Liver (tissue), 9 donors: Measurements from ENCODE around the gene NFE2L1. TPM values are rescaled to one million over a fixed set of nuclear protein-coding genes. Genes with fewer than 3 reads are reported as not detected.
A peak's percentile ranks its signal among the peaks of the same experiment; 100 is the strongest.
"Not testable (repeated sequence)": the region's sequence is repeated elsewhere in the genome, so short reads cannot be mapped to it uniquely, and the experiment has no call there.

Experiments
- DNase-seq: peaks from one replicate; pipeline ENCODE4 v3.0.0-alpha.2; 2017; ENCODE audit warnings: low spot score
- H3K27ac ChIP-seq, 2 donors: one replicate each; pipeline ENCODE4 v1.7.0; 2013; ENCODE audit warnings: inconsistent platforms in 2 of 2, low read length in 2 of 2, control low read depth in 1 of 2, low read depth in 1 of 2, mild to moderate bottlenecking in 1 of 2
- H3K27me3 ChIP-seq, 4 donors: one replicate each; pipeline versions ENCODE4 v1.6.1 to v1.7.0; 2013; ENCODE audit warnings: low read length in 3 of 4, inconsistent platforms in 1 of 4, mild to moderate bottlenecking in 1 of 4, moderate library complexity in 1 of 4; ENCODE audit not compliant: control insufficient read depth in 4 of 4, insufficient read depth in 4 of 4
- H3K36me3 ChIP-seq, 4 donors: one replicate each; pipeline versions ENCODE4 v1.6.1 to v1.7.0; 2013; ENCODE audit warnings: low read length in 3 of 4, mild to moderate bottlenecking in 3 of 4, low read depth in 1 of 4, moderate library complexity in 1 of 4; ENCODE audit not compliant: control insufficient read depth in 4 of 4, insufficient read depth in 3 of 4
- H3K4me1 ChIP-seq, 4 donors: one replicate each; pipeline versions ENCODE4 v1.6.1 to v1.7.0; 2013; ENCODE audit warnings: low read length in 3 of 4, mild to moderate bottlenecking in 3 of 4, moderate library complexity in 1 of 4; ENCODE audit not compliant: control insufficient read depth in 4 of 4, insufficient read depth in 4 of 4
- H3K4me3 ChIP-seq, 3 donors: one replicate each; pipeline versions ENCODE4 v1.6.1 to v1.7.0; 2013; ENCODE audit warnings: low read length in 3 of 3, control low read depth in 1 of 3, low read depth in 1 of 3, mild to moderate bottlenecking in 1 of 3
- H3K9ac ChIP-seq, 2 donors: one replicate each; pipeline ENCODE4 v1.7.0; 2013; ENCODE audit warnings: low read length in 2 of 2, mild to moderate bottlenecking in 2 of 2, moderate library complexity in 2 of 2, control low read depth in 1 of 2, low read depth in 1 of 2
- H3K9me3 ChIP-seq, 4 donors: one replicate each; pipeline versions ENCODE4 v1.6.1 to v1.7.0; 2013; ENCODE audit warnings: low read length in 3 of 4; ENCODE audit not compliant: control insufficient read depth in 4 of 4
- EGR1 ChIP-seq, 2 donors: IDR thresholded peaks; 2 replicates each; pipeline ENCODE4 v1.6.1; 2016 to 2018; ENCODE audit warnings: antibody characterized with exemption in 2 of 2, low read depth in 2 of 2
- HNF4A ChIP-seq, 2 donors: conservative IDR thresholded peaks; 2 replicates each; pipeline ENCODE4 v1.6.1; 2016; ENCODE audit warnings: antibody characterized with exemption in 2 of 2, mild to moderate bottlenecking in 2 of 2
- JUND ChIP-seq, 2 donors: IDR thresholded peaks; 2 replicates each; pipeline ENCODE4 v1.6.1; 2016; ENCODE audit warnings: antibody characterized with exemption in 2 of 2
- RAD21 ChIP-seq, 2 donors: IDR thresholded peaks; 2 replicates each; pipeline ENCODE4 v1.6.1; 2016; ENCODE audit warnings: antibody characterized with exemption in 2 of 2, mild to moderate bottlenecking in 2 of 2
- RXRA ChIP-seq, 2 donors: IDR thresholded peaks; 2 replicates each; pipeline ENCODE4 v1.6.1; 2017 to 2018; ENCODE audit warnings: antibody characterized with exemption in 2 of 2, mild to moderate bottlenecking in 1 of 2
- SP1 ChIP-seq: IDR thresholded peaks from 2 replicates; pipeline ENCODE4 v1.6.1; 2018; ENCODE audit warnings: antibody characterized with exemption, mild to moderate bottlenecking
- YY1 ChIP-seq: IDR thresholded peaks from 2 replicates; pipeline ENCODE4 v1.6.1; 2016; ENCODE audit warnings: antibody characterized with exemption, mild to moderate bottlenecking
- WGBS: extraction: QIAGEN DNeasy Blood & Tissue Kit; methylation state at CpG from one replicate; pipeline ENCODE4 v1.1.7; 2013; 5-methylcytosine and 5-hydroxymethylcytosine counted together
- polyA plus RNA-seq, 2 donors: library from polyadenylated mRNA; stranded (reverse) in 1 of 2; unstranded in 1 of 2; fragments of 200-250 nt in 1 of 2; fragments of >200 nt in 1 of 2; fragmentation: Nextera tagmentation in 1 of 2; extraction: Ambion mirVana in 1 of 2; gene quantifications; one replicate each; pipeline versions ENCODE4 v1.2.1 to v1.2.3, GENCODE V29; 2013 to 2015
- total RNA-seq, 2 donors: library from RNA; depleted of rRNA; stranded (reverse); fragments of >200 nt; gene quantifications; one replicate each; pipeline ENCODE4 v1.2.3, GENCODE V29; 2014
- TF ChIP-seq, protein P1 (sequence below): fragments of 150-350 bp; IDR thresholded peaks from 2 replicates; pipeline ENCODE4 v1.5.1; 2017; ENCODE audit warnings: improper control_type of control experiment, low read depth, low read length; ENCODE audit not compliant: missing input control
- TF ChIP-seq, protein P2 (sequence below): IDR thresholded peaks from 2 replicates; pipeline ENCODE4 v1.6.1; 2016; ENCODE audit warnings: antibody characterized with exemption
- TF ChIP-seq, protein P3 (sequence below): IDR thresholded peaks from 2 replicates; pipeline ENCODE4 v1.6.1; 2016; ENCODE audit warnings: antibody characterized with exemption
- TF ChIP-seq, protein P4 (sequence below): IDR thresholded peaks from 2 replicates; pipeline ENCODE4 v1.6.1; 2016; ENCODE audit warnings: antibody characterized with exemption
- donor health status: healthy.
- donor health status: healthy.
- donor health status: healthy.
- donor health status: healthy.
- donor health status: healthy.

The NFE2L1 gene
- total and polyA plus RNA-seq, 4 donors, result 14.3 to 79.5 (median 57.6) TPM

DNA sequence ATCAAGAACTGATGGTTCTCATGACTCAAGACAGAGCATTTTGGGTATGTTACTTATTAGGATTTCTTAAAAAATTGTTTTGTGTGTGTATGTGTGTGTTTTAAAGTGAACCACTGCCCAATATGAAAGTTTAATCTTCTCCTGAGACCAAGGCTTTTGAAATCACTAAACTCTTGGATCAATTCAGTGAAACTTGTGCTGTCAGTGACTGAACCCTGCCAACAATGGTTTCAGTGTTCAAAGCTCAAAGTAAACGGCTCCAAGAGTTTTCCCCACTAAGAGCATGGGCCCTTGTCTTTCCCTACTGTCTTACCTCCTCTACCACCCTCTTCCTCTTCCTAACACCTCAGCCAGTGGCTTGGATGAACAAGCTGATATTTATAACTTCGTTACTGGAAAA is 22.0 kb downstream of the NFE2L1 start:
- Histone ChIP-seq H3K27ac (no peak overlapping the region), H3K4me1 (peaks cover 7 to 45% (median 37%) of the 10 kb centered on the region in 4 donors), H3K9ac (no peak overlapping the region), H3K27me3 (no peaks in the 10 kb centered on the region), H3K36me3 (peaks cover 0 to 2% (median 0%) of the 10 kb centered on the region in 4 donors), H3K9me3 (no peaks in the 10 kb centered on the region), H3K4me3 (no peak overlapping the region)
- TF ChIP-seq SP1, result no peak
- peak; percentile 21 to 55 for TF ChIP-seq HNF4A (conservative IDR thresholded peaks at IDR 0.05)
- no peak for DNase-seq
- WGBS, result 38% methylated on average over 2 of the region's 2 CpGs

DNA sequence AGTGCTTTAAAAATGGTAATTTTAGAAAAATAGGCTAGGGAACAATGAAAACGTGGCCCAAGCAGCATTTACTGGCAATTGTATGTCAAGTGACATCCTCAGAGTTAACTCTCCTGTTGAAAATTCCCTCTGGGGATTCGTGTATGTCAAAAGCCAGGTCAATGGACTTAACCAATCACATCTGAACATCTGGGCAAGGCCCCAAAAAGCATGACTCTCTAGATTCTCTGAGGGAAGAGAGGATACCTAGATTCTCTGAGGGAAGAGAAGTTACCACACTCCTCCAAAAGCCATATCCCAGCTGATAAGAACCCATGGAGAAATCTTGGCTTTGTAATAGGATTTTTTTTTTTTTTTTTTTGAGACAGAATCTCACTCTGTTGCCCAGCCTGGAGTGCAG is 23.5 kb downstream of the NFE2L1 start:
- H3K36me3 ChIP-seq, result peaks cover 1 to 4% (median 2%) of the 10 kb centered on the region in 4 donors
- H3K27ac ChIP-seq, result no peak overlapping the region
- TF ChIP-seq HNF4A (conservative IDR thresholded peaks at IDR 0.05), result peak in 1 of 2 donors; percentile 30
- TF ChIP-seq RXRA (IDR thresholded peaks at IDR 0.05), result peak; percentile 46 to 67
- no peak for TF ChIP-seq SP1
- H3K9ac ChIP-seq, result no peak overlapping the region
- WGBS, result 30% methylated on average over 2 of the region's 2 CpGs
- peaks cover 7 to 33% (median 26%) of the 10 kb centered on the region in 4 donors for H3K4me1 ChIP-seq
- no peaks in the 10 kb centered on the region for H3K9me3 ChIP-seq
- no peaks in the 10 kb centered on the region for H3K27me3 ChIP-seq
- H3K4me3 ChIP-seq, result no peak overlapping the region
- no peak for DNase-seq

DNA sequence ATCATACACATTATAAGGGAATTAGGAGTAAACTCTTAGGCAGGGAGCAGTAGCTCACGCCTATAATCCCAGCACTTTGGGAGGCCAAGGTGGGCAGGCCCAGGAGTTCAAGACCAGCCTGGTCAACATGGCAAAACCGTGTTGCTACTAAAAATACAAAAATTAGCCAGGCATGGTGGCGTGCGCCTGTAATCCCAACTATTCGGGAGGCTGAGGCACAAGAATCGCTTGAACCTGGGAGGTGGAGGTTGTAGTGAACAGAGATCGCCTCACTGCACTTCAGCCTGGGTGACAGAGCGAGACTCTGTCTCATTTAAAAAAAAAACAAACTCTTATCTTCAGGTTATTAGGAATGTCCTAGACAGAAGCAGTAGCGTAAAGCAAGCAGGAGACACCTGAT is 24.7 kb downstream of the NFE2L1 start:
- WGBS, result 96% methylated on average over 9 of the region's 9 CpGs

DNA sequence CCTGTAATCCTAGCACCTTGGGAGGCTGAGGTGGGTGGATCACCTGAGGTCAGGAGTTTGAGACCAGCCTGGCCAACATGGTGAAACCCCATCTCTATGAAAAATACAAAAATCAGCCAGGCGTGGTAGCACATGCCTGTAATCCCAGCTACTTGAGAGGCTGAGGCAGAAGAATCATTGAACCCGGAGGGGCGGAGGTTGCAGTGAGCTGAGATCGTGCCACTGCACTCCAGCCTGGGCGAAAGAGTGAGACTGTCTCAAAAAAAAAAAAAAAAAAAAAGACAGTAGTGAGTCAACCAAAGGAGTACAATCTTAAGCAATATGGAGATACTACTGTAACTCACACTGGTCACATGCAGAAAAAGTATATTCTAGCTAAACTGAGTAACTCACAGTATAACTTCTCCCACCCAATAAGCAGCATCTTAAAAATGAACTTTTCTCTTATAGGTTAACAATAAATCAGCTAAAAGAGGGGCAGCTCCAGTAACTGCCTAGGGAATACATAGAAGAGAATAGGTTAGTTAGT is 25.5 kb downstream of the NFE2L1 start:
- DNase-seq, H3K9me3 ChIP-seq, H3K9ac ChIP-seq, H3K4me3 ChIP-seq, H3K27ac ChIP-seq, H3K27me3 ChIP-seq, H3K36me3 ChIP-seq: not testable (repeated sequence)
- whole genome bisulfite sequencing, result 96% methylated on average over 5 of the region's 5 CpGs
- H3K4me1 ChIP-seq, result peaks cover 4 to 14% (median 10%) of the 10 kb centered on the region in 4 donors

More for the DNA sequence above, 24.7 kb downstream of the NFE2L1 start:
- H3K4me1 ChIP-seq, result peaks cover 4 to 22% (median 18%) of the 10 kb centered on the region in 4 donors
- H3K27me3 ChIP-seq, H3K9me3 ChIP-seq, H3K27ac ChIP-seq, H3K4me3 ChIP-seq, DNase-seq, H3K36me3 ChIP-seq, H3K9ac ChIP-seq: not testable (repeated sequence)

DNA sequence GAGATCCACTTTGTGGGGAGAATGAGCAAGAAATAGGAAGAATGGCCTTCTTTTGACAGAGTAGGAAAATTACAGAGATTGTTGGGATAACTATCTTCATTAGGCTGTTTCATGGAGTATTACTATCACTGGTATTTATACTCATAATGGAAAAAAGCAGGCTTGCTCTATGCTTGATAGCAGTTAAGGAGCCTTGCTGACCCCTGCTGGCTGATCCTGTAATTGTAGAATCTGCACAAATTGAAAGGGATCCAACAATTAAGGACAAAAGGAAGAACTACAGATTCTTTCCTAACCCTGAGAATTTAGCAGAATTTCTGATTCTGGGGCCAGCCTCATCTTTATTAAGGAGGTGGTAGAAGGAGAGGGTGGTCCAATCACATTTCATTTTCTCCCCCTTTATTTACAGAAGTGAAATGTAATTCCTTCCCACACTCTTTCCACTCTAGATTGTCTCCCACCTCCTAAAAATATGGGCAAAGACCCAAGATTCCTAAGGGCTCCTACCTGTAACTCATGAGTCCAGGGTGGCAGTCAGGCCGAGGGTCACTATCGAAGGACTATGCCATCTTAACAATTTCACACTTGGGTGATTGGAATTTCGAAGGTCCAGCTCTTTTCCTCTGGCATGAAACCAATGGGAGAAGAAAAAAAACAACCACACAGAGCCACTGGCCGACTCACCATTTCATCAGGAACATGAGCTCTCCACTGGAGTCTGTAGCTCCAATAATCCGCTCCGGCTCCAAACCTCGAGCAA is 26.3 kb downstream of the NFE2L1 start:
- H3K4me3 ChIP-seq, result no peak overlapping the region
- peaks cover 0 to 4% (median 2%) of the 10 kb centered on the region in 4 donors for H3K36me3 ChIP-seq
- peaks cover 2 to 11% (median 8%) of the 10 kb centered on the region in 4 donors for H3K4me1 ChIP-seq
- no peaks in the 10 kb centered on the region for H3K27me3 ChIP-seq
- WGBS, result 75% methylated on average over 7 of the region's 7 CpGs
- no peak overlapping the region for H3K27ac ChIP-seq
- DNase-seq, result peak; percentile 82
- TF ChIP-seq RAD21 (IDR thresholded peaks at IDR 0.05) (peak; percentile 99), RXRA (IDR thresholded peaks at IDR 0.05) (no peak), EGR1 (IDR thresholded peaks at IDR 0.05; ENCODE audit: low read depth in 2 of 2) (no peak), YY1 (peak; percentile 21), SP1 (no peak), JUND (IDR thresholded peaks at IDR 0.05) (no peak)
- TF ChIP-seq, protein P1, sequence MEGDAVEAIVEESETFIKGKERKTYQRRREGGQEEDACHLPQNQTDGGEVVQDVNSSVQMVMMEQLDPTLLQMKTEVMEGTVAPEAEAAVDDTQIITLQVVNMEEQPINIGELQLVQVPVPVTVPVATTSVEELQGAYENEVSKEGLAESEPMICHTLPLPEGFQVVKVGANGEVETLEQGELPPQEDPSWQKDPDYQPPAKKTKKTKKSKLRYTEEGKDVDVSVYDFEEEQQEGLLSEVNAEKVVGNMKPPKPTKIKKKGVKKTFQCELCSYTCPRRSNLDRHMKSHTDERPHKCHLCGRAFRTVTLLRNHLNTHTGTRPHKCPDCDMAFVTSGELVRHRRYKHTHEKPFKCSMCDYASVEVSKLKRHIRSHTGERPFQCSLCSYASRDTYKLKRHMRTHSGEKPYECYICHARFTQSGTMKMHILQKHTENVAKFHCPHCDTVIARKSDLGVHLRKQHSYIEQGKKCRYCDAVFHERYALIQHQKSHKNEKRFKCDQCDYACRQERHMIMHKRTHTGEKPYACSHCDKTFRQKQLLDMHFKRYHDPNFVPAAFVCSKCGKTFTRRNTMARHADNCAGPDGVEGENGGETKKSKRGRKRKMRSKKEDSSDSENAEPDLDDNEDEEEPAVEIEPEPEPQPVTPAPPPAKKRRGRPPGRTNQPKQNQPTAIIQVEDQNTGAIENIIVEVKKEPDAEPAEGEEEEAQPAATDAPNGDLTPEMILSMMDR, result peak; percentile 91
- TF ChIP-seq, protein P2, sequence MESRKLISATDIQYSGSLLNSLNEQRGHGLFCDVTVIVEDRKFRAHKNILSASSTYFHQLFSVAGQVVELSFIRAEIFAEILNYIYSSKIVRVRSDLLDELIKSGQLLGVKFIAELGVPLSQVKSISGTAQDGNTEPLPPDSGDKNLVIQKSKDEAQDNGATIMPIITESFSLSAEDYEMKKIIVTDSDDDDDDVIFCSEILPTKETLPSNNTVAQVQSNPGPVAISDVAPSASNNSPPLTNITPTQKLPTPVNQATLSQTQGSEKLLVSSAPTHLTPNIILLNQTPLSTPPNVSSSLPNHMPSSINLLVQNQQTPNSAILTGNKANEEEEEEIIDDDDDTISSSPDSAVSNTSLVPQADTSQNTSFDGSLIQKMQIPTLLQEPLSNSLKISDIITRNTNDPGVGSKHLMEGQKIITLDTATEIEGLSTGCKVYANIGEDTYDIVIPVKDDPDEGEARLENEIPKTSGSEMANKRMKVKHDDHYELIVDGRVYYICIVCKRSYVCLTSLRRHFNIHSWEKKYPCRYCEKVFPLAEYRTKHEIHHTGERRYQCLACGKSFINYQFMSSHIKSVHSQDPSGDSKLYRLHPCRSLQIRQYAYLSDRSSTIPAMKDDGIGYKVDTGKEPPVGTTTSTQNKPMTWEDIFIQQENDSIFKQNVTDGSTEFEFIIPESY, result no peak
- TF ChIP-seq, protein P3, sequence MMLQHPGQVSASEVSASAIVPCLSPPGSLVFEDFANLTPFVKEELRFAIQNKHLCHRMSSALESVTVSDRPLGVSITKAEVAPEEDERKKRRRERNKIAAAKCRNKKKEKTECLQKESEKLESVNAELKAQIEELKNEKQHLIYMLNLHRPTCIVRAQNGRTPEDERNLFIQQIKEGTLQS, result no peak
- TF ChIP-seq, protein P4, sequence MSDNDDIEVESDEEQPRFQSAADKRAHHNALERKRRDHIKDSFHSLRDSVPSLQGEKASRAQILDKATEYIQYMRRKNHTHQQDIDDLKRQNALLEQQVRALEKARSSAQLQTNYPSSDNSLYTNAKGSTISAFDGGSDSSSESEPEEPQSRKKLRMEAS, result peak; percentile 27
- peak overlapping the region in 1 of 2 donors; percentile 28 for H3K9ac ChIP-seq
- H3K9me3 ChIP-seq, result no peaks in the 10 kb centered on the region
